ENCODE data around the gene SIN3B.
A peak's percentile ranks its signal among the peaks of the same experiment; 100 is the strongest.
"Not testable (repeated sequence)": the region's sequence is repeated elsewhere in the genome, so short reads cannot be mapped to it uniquely, and the experiment has no call there.

Gene SIN3B

GRCh38 chr19:16829010-16829821 is at the start of gene SIN3B:
Gene SIN3B (plus strand): TSS chr19:16829398. CDS start chr19:16829421, 23 bp downstream.
- peak; percentile 80 to 90 (median 82) for DNase-seq

DNA sequence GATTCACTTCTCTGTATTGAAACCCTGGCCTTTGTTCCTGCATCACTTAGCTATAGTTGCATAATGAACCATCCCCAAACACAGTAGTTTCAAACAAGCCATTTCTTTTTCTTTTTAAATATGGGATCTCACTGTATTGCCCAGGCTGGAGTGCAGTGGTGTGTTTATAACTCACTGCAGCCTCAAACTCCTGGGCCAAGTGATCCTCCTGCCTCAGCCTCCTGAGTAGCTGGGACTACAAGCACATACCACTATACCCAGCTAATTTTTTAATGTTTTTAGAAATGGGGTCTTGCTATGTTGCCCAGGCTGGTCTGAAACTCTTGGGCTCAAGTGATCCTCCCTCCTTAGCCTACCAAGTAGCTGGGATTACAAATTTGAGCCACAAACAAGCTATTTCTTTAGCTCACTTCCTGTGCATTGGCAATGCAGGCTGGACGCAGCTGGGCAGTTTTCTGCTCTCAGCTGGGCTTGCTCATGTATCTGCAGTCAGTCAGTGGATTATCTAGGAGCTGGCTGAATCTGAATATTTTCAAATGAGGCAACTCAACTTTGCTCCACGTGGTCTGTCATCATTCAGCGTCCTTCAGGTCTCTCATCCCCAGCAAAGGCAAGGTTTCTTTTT is 49.5 kb upstream of the SIN3B start:
- no peak for DNase-seq

DNA sequence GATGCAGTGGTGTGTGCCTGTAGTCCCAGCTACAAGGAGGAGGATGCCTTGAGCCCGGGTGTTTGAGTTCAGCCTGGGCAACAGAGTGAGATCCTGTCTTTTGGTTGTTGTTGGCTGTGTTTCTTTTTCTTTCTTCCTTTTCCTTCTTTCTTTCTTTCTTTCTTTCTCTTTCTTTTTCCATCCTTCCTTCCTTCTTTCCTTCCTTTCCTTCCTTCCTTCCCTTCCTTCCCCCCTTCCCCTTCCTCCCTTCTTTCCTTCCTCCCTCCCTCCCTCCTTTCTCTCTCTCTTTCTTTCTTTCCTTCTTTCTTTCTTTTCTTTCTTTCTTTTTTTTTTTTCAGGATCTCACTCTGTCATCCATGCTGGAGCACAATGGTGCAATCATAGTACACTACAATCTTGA is 46.5 kb upstream of the SIN3B start:
- no peak for DNase-seq

GRCh38 chr19:16788479-16788878 is 40.7 kb upstream of the SIN3B start:
- DNase-seq: no peak

DNA sequence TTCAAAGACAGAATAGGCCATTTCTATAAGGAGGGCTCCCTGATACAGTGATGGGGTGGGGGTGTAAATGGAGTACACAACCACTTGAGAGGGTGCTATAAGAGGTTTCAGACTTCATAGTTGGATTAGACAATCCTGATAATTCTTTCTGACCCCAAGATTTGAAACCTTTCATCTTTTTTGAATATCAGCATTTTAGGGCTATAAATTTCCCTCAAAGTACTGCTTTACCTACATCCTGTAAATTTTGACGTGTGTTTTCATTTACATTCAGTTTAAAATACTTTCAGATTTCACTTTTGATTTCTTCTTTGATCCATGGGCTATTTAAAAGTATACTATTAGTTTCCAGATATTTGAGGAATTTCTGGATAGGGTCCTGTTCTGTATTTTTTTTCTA is 40.0 kb upstream of the SIN3B start:
- no peak for DNase-seq

GRCh38 chr19:16790051-16790450 is 39.1 kb upstream of the SIN3B start:
- DNase-seq: no peak

- DNase-seq: no peak
Measured at GRCh38 chr19:16791942-16792341, 37.3 kb upstream of the SIN3B start.

DNA sequence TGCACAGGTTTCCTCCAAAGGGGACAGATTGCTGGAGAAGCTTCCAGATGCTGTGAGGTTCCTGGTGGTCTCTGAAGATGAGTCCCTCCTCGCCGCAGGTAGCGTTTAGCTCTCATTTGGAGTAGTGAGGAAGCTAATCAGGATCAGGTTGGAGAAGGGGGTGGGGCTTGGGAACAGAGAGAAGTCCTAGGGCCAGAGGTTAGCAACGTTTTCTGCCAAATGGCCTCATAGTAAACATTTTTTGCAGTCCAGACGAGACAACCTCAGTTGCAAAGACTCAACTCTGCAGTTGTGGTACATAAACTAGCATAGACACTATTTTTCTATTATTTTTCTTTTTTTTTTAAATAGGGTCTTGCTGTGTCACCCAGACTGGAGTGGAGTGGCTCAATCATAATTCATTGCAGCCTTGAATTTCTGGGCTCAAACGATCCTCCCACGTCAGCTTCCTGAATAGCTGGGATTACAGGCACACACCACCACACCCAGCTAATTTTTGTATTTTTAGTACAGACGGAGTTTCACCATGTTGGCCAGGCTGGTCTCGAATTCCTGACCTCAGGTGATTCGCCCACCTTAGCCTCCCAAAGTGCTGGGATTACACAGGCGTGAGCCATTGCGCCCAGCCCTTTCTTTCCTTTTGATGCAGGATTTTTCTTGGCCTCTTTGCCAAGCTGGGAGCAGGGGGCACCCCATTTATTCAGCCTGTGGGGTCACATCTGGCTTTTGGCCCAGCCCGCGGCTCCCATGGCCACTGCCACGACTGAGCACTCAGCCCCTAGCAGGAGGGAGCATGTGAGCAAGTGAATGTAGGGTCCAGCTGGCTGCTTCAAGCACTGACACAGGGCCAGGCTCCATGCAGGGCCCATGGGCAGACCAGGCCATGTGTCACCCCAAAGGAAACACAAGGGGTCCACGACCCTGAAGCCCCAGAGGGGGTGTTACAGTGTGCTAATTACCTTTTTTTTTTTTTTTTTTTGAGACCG is 34.4 kb upstream of the SIN3B start:
- DNase-seq: no peak

- no peak for DNase-seq
Measured at GRCh38 chr19:16795731-16796130, 33.5 kb upstream of the SIN3B start.

DNA sequence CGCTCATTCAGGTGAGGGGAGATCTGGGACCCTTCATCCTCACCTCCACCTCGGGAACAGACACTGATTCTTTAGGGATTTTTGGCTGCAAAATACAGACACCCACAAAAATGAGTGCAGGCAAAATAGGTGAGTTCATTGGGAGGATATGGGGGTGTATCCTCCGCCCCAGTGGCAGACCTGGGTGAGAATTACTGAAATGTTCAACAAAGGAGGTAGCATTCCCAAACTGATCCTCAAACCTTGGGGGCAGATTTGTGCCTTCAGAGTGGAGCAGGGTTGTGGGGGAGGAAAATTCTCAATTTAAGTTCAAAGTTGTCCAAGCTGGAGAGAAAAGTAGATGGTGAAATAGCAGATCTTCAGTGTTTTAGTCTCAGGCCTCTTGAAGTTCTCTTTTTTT is 31.3 kb upstream of the SIN3B start:
- no peak for DNase-seq

DNA sequence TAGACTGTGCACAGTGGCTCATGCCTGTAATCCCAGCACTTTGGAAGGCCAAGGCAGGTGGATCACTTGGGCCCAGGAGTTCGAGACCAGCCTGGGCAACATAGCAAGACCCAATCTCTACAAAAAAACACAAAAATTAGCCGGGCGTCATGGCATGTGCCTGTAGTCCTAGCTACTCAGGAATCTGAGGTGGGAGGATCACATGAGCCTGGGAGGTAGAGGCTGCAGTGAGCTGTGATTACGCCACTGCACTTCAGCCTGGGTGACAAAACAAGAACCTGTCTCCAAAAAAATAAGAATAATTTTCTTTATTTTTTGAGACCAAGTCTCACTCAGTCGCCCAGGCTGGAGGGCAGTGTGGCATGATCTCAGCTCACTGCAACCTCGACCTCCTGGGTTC is 30.9 kb upstream of the SIN3B start:
- not testable (repeated sequence) for DNase-seq

- DNase-seq: no peak
Measured at GRCh38 chr19:16799740-16800139, 29.5 kb upstream of the SIN3B start.

DNA sequence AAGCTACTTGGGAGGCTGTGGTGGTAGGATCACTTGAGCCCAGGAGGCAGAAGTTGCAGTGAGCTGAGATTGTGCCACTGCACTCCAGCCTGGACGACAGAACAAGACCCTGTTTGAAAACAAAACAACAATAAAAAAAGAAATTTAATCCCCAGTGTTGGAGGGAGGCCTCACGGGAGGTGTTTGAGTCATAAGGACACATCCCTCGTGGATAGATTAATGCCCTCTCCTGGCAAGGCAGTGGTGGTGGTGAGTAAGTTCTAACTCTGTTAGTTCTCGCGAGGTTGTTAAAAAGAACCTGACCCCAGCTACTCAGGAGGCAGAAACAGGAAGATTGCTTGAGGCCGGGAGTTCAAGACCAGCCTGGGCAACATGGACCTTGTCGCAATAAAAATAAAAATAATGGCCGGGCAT is 27.6 kb upstream of the SIN3B start:
- no peak for DNase-seq

- DNase-seq: no peak
Measured at GRCh38 chr19:16804176-16804575, 25.0 kb upstream of the SIN3B start.

GRCh38 chr19:16807549-16808284 is 21.5 kb upstream of the SIN3B start:
- DNase-seq: no peak

GRCh38 chr19:16814526-16815100 is 14.6 kb upstream of the SIN3B start:
- DNase-seq: peak in 2 of 3 experiments; percentile 31 to 41

GRCh38 chr19:16820056-16820455 is 9.1 kb upstream of the SIN3B start:
- no peak for DNase-seq

DNA sequence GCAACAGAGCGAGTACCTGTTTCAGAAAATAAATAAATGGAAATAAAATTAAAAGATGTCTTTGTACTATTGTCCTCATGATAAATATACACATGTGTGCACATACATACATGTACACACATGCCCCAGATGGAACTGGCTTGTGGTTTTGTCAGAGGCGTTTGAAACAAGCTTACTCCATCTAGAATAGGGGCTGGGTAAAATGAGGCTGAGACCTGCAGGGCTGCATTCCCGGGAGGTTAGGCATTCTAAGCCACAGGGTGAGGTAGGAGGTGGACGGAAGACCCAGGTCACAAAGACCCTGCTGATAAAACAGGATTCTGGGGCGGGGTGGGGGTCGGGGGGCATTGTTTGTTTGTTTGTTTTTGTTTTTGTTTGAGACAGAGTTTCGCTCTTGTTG is 8.1 kb upstream of the SIN3B start:
- no peak for DNase-seq

- no peak for DNase-seq
Measured at GRCh38 chr19:16822648-16823047, 6.5 kb upstream of the SIN3B start.

DNA sequence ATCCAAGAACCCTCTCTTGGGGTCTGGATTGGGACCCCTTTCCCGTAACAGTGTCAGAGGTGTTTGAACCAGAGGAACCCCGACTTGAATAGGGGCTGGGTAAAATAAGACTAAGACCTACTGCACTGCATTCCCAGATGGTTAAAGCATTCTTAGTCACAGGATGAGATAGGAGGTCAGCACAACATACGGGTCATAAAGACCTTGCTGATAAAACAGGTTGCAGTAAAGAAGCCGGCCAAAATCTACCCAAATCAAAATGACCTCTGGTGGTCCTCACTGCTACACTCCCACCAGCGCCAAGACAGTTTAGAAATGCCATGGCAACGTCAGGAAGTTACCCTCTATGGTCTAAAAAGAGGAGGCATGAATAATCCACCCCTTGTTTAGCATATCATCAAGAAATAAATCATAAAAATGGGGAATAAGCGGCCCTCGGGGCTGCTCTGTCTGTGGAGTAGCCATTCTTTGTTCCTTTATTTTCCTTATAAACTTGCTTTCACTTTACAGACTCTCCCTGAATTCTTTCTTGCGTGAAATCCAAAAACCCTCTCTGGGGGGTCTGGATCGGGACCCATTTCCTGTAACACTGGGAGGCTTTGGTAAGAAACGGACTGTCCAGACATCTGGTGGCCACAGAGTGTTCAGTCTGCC is 4.4 kb upstream of the SIN3B start:
- no peak for DNase-seq

DNA sequence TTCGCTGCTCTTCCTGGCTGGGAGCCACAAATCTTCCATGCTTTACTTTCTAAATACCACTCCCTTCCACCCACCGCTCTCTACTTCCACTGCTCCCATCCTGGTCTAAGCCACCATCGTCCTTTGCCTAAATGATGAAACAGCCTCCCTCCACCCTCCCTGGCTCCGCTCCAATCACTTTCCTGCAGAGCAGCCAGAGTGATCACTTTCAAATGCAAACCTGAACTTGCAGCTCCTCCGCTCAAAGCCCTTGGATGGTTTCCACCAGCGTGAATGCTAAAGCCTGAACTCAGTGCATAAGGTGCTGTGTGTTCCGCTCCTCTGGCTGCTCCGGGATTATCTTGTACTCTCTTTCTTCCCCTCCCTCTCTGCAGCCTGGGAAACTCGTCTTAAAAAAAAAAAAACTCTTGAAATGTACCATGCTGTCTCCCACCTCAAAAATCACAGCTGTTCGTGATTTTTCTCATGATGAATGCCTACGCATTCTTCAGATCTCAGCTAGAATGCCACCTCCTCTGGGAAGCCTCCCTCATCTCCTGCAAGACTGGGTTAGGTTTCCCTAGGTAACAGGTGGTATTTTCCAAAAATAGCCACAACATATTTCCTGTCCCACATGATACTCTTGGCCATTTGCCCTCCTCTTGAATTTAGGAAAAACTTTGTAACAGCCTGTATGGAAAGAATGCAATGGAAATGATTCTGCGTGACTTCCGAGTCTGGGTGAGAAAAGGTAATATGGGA is 3.7 kb upstream of the SIN3B start:
- no peak for DNase-seq

All from NCI-H1417 (cell line).